GM19395 (cell line): ENCODE data around the gene AEBP1.

Experiments used
- ATAC-seq: cut with Tn5 transposase; IDR thresholded peaks from one replicate; pipeline ENCODE4 v1.9.1; 2021; ENCODE audit warnings: mild to moderate bottlenecking, moderate library complexity; ENCODE audit not compliant: unreplicated experiment

Gene AEBP1

DNA sequence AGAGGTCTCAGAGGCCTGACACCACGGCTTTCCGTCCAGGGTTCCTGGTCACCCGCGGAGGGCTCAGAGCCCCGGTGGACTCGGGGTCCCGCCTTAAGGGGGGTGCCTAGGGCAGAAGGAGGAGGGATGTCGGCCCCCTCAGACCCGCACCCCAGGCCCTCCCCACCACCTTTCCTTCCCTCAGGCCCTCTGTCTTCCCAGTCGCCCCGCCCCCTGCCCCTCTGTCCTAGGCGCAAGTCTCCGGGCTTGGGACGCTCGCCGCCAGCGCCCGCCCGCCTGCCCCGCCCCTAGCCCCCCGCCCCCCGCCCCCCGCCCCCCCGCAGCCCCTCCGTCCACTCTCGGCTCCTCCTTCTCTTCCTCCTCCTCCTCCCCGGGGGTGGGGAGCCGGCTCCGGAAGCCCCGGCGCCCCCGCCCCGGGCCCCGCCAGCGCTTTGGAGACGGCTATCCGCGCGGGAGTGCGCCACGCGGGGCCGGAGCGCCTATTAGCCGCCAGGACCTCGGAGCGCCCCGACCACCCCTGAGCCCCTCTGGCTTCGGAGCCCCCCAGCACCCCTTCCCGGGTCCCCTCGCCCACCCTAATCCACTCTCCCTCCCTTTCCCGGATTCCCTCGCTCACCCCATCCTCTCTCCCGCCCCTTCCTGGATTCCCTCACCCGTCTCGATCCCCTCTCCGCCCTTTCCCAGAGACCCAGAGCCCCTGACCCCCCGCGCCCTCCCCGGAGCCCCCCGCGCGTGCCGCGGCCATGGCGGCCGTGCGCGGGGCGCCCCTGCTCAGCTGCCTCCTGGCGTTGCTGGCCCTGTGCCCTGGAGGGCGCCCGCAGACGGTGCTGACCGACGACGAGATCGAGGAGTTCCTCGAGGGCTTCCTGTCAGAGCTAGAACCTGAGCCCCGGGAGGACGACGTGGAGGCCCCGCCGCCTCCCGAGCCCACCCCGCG, at the start of gene AEBP1:
TSS of gene AEBP1 (plus strand) at position 423 of the 937 bp plus-strand sequence. CDS start at position 744, 321 bp downstream.
- no peak for ATAC-seq

DNA sequence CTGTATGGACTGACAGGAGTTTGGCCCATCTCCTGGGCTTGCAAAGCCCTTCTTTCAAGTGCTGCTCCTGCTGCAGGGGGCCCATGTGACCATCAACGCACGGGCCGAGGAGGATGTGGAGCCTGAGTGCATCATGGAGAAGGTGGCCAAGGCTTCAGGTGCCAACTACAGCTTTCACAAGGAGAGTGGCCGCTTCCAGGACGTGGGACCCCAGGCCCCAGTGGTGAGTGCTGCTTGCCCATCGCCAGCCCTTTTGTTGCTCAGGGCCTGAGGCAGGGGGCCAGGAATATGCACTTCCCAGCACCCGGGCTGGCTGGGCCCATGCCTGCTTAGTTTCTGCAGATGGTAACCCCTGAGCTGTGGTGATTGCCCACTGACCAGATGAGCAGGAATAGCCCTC, 47.5 kb upstream of the AEBP1 start:
- ATAC-seq = no peak

- no peak for ATAC-seq
Measured at GRCh38 chr7:44057181-44057848, 46.8 kb upstream of the AEBP1 start.

GRCh38 chr7:44057849-44058758, 46.0 kb upstream of the AEBP1 start:
- no peak for ATAC-seq

GRCh38 chr7:44058759-44059218, 45.4 kb upstream of the AEBP1 start:
- ATAC-seq = no peak

- no peak for ATAC-seq
Measured at GRCh38 chr7:44059219-44060090, 44.7 kb upstream of the AEBP1 start.

GRCh38 chr7:44060091-44060947, 43.8 kb upstream of the AEBP1 start:
- ATAC-seq = no peak

GRCh38 chr7:44060948-44061644, 43.0 kb upstream of the AEBP1 start:
- no peak for ATAC-seq

DNA sequence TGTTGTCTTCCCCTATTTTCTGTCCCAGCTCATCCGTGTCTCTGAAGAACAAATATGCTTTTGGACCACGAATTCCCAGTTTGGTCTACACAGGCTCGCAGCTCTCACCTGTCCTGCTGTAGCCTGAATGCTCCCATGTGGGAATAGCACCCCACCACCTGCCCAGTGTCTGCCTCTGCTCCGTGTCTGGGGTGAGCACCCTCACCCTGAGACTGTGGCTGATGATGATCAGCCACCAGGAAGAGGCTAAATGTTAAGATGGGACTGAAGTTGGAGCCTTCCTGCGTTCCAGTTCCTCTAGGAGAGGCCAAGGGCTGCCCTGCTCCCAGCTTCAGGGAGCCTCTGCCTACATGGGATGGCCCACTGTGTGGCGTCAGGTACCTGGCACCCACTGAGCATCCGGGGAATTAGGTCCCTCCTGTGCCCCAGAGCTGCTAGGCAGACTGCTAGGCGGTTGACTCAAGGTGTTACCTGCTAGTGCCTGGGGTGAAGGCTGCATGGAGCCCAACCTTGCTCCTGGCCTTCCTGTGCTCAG, 42.4 kb upstream of the AEBP1 start:
- no peak for ATAC-seq

- ATAC-seq = no peak
Measured at GRCh38 chr7:44062180-44062902, 41.8 kb upstream of the AEBP1 start.

GRCh38 chr7:44062903-44063295, 41.2 kb upstream of the AEBP1 start:
- no peak for ATAC-seq

DNA sequence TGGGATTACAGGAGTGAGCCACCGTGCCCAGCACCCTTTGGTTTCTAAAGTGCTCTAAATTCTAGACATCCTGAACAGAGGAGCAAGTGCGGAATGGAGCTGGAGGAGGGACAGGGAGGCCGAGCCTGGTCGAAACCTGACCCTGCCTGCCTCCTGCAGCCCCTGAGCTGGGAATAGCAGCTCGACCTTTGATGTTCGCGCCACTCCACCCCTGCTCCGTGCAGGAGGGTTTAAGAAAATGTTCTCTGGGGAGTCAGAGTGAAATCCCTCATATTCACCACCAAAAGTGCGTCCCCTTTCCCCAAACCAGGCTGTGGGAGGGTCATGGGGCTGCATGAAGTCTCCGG, 40.6 kb upstream of the AEBP1 start:
- ATAC-seq = no peak

DNA sequence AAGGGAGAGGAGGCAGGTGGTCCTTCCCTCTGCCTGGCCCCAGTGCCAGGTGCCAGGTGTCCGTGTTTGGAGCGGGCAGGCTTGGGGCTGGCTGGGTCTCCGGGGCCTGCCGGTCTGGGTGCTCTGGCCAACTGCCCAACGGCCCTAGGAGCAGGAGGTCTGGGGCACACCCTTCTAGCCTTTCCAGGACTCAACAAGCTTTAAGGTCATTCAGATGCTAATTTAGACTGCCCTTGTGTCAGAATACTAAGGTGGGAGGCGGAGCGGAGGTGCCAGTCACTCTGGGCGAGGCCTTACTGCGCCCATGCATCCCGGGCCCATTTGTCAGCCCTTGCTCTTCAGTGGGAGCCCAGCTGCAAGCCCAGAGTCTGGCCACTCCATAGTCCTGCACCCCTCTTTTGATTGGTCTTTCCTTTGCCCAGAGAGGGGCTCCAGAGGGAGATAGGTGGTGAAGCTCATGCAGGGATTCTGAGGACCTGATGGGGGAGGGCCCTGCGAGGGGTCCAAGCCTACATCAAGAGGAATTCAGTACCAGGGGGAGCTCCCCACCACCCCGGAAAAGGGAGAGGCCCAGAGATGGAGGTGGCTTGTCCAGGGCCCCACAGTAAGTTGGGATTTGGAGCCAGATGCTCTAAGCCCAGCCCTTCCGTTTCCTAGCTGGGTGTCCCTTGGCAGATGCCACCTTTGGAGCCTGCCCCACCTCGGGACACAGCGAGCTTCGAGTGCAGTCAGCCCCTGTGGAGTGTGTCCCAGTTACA, 40.1 kb upstream of the AEBP1 start:
- no peak for ATAC-seq

DNA sequence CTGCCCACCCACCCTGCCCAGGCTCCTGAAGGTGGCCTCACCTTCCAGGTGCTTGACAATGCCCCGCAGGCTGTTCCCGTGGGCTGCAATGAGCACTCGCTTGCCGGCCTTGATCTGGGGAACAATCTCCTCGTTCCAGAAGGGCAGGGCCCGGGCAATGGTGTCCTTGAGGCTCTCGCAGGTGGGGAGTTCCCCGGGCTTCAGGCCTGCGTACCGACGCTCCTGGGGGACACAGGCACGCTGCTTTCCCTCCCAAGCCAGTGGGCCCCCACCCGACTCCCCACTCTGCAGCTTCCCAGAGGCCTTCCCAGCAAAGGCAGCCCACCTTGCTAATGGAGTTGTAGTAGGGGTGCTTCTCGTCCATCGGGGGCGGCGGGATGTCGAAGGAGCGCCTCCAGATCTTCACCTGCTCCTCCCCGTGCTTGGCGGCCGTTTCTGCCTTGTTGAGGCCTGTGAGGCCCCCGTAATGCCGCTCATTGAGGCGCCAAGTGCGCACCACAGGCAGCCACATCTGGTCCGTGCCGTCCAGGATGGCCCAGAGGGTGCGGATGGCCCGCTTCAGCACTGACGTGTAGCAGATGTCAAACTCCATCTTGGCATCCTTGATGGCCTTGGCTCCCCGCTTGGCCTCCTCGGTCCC, 39.2 kb upstream of the AEBP1 start:
- no peak for ATAC-seq

DNA sequence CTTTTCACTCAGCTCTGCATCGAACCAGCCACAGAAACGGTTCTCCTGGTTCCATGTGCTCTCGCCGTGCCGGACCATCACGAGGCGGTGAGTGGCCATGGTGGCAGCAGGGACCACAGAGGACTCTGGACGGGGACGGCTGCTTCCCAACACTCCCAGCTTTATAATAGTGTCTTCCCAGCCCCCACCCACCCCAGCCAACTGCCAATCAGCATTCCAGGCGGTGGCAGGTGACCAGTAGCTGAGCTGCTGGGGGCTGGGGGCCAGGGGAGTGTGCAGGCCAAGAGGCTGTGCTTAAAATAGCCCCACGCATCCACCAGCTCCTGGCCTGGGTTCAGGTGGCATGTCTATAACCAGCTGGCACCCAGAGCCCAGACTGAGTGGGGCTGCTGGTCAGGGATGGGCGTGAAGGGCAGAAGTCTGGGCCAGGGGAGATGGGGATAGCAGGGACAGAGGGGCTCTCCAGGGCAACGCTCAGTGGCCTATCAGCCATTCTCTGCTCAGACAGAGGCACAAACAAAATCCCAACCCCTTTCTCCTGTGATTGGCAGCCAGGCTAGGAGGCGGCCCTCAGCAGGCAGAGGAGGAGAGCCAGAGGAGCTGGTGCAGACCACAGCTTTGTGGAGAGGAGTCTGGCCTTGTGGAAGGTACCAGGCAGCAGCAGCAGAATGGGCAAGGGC, 38.6 kb upstream of the AEBP1 start, which contains the start of gene PGAM2:
TSS of gene PGAM2 (minus strand) at position 137 of the 680 bp plus-strand sequence. CDS start at position 99, 38 bp downstream.
- no peak for ATAC-seq

DNA sequence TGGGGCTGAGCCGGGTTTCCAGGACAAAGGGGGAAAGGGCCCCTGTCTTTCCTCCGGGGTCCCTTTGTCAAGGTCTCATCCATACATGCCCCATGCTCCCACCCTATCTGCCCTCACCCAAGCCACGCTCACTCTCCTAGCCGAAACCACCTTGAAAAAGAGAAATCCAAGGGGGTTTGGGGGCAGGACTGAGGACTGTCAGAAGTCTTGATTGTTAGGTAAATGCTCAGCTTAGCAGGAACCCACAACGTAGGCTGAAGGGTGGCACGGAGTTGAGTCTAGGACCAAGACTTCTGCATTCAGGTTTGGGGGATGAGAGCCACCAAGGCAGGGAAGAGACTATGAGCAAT, 38.1 kb upstream of the AEBP1 start:
- ATAC-seq = no peak
